ENCODE data around the gene CIB4. TPM values are rescaled to one million over a fixed set of nuclear protein-coding genes. Genes with fewer than 3 reads are reported as not detected.

The CIB4 gene
- total RNA-seq, 2 donors from 2014 or later = 0.46 TPM; not detected in 1

GRCh38 chr2:26574066-26574899 is 66.9 kb downstream of the CIB4 start:
- H3K27me3 ChIP-seq (replicated peaks; ENCODE audit: insufficient read depth) = no peaks in the 10 kb centered on the region

GRCh38 chr2:26573241-26573925 is 67.8 kb downstream of the CIB4 start:
- intact Hi-C loops (cut with DNase I) = no loop called here

More at GRCh38 chr2:26574066-26574899, 66.9 kb downstream of the CIB4 start:
- Histone ChIP-seq H3K4me1 (replicated peaks) (no peaks in the 10 kb centered on the region), H3K4me3 (no peak overlapping the region), H3K36me3 (no peaks in the 10 kb centered on the region), H3K27ac (no peak overlapping the region), H3K9me3 (no peaks in the 10 kb centered on the region)
- TF ChIP-seq POLR2AphosphoS5 (IDR thresholded peaks at IDR 0.05) = no peak
- no peak for TF ChIP-seq POLR2A (IDR thresholded peaks at IDR 0.05)
- no peak for TF ChIP-seq CTCF (IDR thresholded peaks at IDR 0.05)
- no peak for DNase-seq (ENCODE audit: low spot score)
- 73% methylated on average over 15 of the region's 15 CpGs for WGBS
- intact Hi-C loops (cut with DNase I) = no loop called here

GRCh38 chr2:26572591-26572990 is 68.6 kb downstream of the CIB4 start:
- Histone ChIP-seq H3K4me3 (no peak overlapping the region), H3K27ac (no peak overlapping the region), H3K4me1 (replicated peaks) (no peaks in the 10 kb centered on the region), H3K36me3 (no peaks in the 10 kb centered on the region), H3K9me3 (no peaks in the 10 kb centered on the region), H3K27me3 (replicated peaks; ENCODE audit: insufficient read depth) (no peaks in the 10 kb centered on the region)
- intact Hi-C loops (cut with DNase I) = no loop called here
- no peak for DNase-seq (ENCODE audit: low spot score)
- WGBS = 40% methylated on average over 8 of the region's 8 CpGs
- TF ChIP-seq POLR2AphosphoS5 (IDR thresholded peaks at IDR 0.05) (no peak), CTCF (IDR thresholded peaks at IDR 0.05) (no peak), POLR2A (IDR thresholded peaks at IDR 0.05) (no peak)

More at GRCh38 chr2:26573241-26573925, 67.8 kb downstream of the CIB4 start:
- Histone ChIP-seq H3K4me1 (replicated peaks) (no peaks in the 10 kb centered on the region), H3K36me3 (no peaks in the 10 kb centered on the region), H3K27me3 (replicated peaks; ENCODE audit: insufficient read depth) (no peaks in the 10 kb centered on the region), H3K27ac (no peak overlapping the region), H3K4me3 (no peak overlapping the region), H3K9me3 (no peaks in the 10 kb centered on the region)
- whole genome bisulfite sequencing = 90% methylated on average over 17 of the region's 17 CpGs
- no peak for DNase-seq (ENCODE audit: low spot score)
- TF ChIP-seq POLR2A (IDR thresholded peaks at IDR 0.05) = no peak
- TF ChIP-seq POLR2AphosphoS5 (IDR thresholded peaks at IDR 0.05) = no peak
- no peak for TF ChIP-seq CTCF (IDR thresholded peaks at IDR 0.05)

- Histone ChIP-seq H3K27me3 (replicated peaks; ENCODE audit: insufficient read depth) (no peaks in the 10 kb centered on the region), H3K4me3 (no peak overlapping the region), H3K36me3 (no peaks in the 10 kb centered on the region), H3K27ac (no peak overlapping the region), H3K9me3 (no peaks in the 10 kb centered on the region), H3K4me1 (replicated peaks) (no peaks in the 10 kb centered on the region)
- WGBS = 81% methylated on average over 5 of the region's 5 CpGs
- DNase-seq (ENCODE audit: low spot score) = no peak
- TF ChIP-seq POLR2A (IDR thresholded peaks at IDR 0.05) = no peak
- no peak for TF ChIP-seq CTCF (IDR thresholded peaks at IDR 0.05)
- TF ChIP-seq POLR2AphosphoS5 (IDR thresholded peaks at IDR 0.05) = no peak
- intact Hi-C loops (cut with DNase I) = no loop called here
These were observed 69.8 kb downstream of the CIB4 start for GRCh38 chr2:26571316-26571715.

Data from prostate gland (tissue), 2 donors.